Amniotic stem cell (primary cell): ENCODE data around the gene GHDC.

Experiments used
- DNase-seq: peaks from one replicate; lab custom pipeline; 2025; lab: John Stamatoyannopoulos, UW

GHDC gene

GRCh38 chr17:42182927-42183734 is 11.2 kb downstream of the GHDC start:
- DNase-seq: no peak

DNA sequence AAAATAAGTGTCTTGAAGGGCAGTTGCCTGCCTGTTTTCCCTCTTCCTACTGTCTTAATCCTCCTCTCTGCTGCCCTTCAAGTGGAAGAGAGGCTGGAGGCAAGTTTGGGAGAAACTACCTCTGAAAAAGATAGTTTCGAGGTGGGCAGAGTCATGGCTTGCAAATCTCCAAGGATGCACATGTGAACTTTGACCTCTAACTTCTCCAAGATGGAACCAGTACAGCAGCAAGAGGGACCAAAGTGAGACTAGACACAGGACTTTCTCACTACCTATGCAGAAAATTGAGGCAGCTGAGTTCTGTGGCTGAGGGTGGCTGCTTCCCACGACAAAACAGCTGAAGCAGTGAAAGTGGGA is 12.5 kb downstream of the GHDC start:
- no peak for DNase-seq

- DNase-seq: no peak
These were observed 13.1 kb downstream of the GHDC start, which contains the start of gene KCNH4 for GRCh38 chr17:42180922-42181850. Gene KCNH4 (minus strand): TSS chr17:42181142. CDS start chr17:42180945, 197 bp downstream.

- no peak for DNase-seq
These were observed 13.8 kb downstream of the GHDC start for GRCh38 chr17:42180411-42180921.

DNA sequence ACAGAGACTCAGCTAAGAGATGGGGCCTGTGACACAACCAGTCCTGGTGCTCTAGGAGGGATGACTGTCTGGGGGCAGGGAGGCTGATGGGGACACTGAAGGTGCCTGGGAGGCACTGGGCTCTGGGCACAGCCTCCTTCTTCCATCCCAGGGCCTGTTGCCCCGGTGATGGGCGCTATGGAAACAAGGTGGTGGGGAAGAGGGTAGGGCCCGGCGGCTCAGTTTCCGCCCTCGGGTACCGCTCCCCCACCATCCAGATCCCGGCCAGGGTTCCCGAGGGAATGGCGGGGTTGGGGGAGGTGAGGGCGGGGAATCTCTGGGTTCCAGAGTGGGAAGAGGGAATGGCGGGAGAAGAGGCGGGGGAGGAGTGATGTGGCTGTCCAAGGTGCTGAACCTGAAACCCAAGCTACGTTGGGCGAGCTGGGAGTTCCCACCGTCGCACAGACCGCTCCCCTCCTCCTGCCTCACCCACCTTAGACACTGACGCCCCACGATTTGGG is 14.3 kb downstream of the GHDC start:
- DNase-seq: no peak

GRCh38 chr17:42179335-42179734 is 15.0 kb downstream of the GHDC start:
- no peak for DNase-seq

GRCh38 chr17:42178817-42179216 is 15.5 kb downstream of the GHDC start:
- no peak for DNase-seq

- DNase-seq: no peak
These were observed 16.6 kb downstream of the GHDC start for GRCh38 chr17:42177684-42178083.

DNA sequence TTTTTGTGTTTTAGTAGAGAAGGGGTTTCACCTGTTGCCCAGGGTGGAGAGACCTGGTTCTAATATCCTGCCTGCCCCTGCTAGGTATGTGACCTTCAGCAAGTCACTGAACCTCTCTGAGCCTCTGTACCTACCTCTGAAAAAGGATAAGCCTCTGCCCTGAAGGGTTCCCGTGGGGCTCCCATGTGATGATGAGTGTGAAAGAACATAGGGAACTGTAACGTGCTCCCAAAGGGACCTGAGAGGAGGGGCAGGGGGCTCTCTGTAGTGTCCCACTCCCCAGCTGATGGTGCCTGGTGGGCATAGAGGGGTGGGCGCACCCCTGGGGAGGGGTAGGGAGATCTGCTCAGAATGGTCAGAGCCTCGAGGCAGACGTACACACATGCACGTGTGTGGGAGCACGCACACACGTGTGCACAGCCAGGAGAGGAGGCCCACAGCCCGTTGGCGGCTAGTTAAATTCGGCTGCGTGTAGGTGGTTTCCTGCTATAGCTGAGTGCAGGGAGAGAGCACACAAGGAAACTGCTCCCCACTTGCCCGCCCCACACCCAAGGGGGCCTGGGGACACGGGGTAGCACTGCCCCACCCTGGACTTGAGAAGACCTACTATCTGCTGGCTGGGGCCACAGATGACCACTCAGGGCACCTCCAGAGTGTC is 20.0 kb downstream of the GHDC start:
- no peak for DNase-seq

- no peak for DNase-seq
These were observed 22.5 kb downstream of the GHDC start for GRCh38 chr17:42171831-42172230.

- no peak for DNase-seq
These were observed 24.9 kb downstream of the GHDC start for GRCh38 chr17:42169351-42169750.

- no peak for DNase-seq
These were observed 26.5 kb downstream of the GHDC start for GRCh38 chr17:42167807-42168206.

DNA sequence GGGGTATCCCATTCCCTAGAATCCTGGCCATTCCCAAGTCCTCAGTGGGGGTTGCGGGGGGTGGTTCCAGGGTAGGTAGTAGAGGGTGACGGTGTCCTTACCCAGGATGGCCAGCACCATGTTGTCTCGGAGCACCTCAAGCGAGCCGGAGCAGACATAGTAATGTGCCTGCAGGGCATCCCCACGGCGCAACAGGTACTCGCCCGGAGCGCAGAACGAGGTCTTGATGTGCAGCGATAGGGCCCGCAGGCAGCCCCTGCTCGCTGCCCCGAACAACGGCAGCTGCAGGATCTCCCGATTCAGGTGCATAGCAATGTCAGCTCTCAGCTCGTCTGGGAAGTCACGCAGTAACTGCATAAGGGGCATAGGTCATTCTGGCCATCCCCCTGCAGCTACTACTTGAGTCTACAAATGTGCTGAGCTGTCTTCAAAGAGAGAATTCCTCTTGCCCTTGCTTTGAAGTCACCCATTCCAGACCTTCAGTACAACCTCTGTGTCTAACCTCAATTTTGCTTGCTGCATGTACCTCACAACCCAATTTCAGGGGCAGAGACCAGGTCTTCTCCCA is 28.0 kb downstream of the GHDC start:
- DNase-seq: no peak

DNA sequence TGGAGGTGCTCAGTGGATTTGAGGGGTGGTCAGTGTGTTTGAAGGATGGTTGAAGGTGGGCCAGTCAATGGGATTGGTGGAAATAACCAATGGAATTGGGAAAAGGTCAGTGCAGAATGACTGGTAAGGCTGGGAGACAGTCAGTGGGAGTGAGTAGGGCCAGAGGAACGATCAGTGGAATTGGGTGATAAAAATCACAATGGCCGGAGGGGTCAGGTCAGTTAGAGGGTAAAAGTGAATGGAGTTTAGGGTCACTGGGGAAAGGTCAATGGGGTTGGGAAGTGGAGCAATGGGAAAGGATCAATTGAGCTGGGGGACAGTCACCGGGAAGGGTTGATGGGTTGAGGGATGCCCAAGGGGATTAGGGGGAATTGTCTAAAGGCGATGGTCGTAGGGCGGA is 28.5 kb downstream of the GHDC start:
- DNase-seq: no peak

GRCh38 chr17:42163696-42164407 is 30.4 kb downstream of the GHDC start:
- DNase-seq: no peak

GRCh38 chr17:42163113-42163512 is 31.2 kb downstream of the GHDC start:
- DNase-seq: no peak

DNA sequence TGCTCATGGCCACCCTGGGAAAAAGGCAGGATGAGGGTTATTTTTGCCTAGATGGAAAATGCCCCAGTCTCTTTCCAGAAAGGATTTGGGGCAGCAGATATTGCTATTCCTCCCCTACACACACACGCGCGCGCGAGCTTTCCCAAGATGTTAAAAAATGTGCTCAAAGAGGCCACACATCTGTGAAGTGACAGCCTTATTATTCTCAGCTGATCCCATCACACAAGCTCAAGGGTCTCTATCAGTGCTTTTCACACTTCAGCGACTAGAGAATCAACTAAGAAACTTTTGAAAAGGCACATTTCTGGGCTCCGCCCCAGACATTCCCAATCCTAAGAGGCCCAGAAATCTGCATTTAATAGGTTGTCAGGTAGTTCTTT is 33.8 kb downstream of the GHDC start:
- no peak for DNase-seq

DNA sequence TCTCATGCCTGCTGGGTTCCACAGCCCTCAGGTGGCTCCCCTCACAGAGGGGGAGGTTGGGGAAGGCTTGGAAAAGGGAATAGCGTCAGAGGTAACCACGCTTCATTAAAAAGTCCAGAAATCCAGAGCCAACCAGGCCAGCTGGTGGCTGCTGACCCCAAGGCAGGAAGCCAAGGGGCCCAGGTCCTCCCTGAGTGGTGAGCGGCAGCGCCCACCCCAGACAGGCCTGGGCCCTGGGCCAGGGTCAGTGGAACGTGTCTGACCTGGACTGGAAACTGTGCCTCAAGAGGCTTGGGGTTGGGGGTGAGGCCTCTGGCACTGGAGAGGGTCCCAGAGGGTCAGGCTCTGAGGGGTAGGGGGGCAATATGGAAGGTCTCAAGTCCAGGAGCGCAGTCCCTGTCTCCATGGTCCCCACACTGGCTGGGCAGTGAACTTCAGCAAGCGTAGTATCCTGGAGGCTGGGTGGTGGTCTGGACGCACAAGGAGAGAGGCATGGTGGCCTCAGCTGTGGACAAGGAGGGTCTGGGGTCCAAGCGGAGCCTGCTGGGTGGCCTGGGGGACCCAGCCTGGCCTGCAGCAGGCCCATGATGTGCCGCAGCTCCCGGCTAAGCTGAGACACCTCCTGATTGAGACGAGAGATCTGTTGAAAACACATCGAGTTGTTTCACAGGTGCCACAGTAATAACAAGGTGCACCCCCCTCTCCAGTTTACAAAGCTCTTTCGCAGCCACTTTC is 34.3 kb downstream of the GHDC start:
- DNase-seq: no peak

- DNase-seq: no peak
These were observed 38.7 kb downstream of the GHDC start for GRCh38 chr17:42155614-42156045.
